OCI-LY3 (cell line): ENCODE results near the gene XIAP.

Experiments used
- H2AFZ ChIP-seq: fragments of 200-600, 300-600 bp; shearing (Covaris generic); 2 replicates; pipeline ENCODE4 v1.6.0; 2014; ENCODE audit warnings: antibody characterized with exemption, low read depth, low read length
- H3K27ac ChIP-seq: fragments of 200-600, 300-600 bp; sonication (generic); 2 replicates; pipeline ENCODE4 v1.5.1; 2014; ENCODE audit warnings: mild to moderate bottlenecking, low read length, moderate library complexity, mixed read lengths
- H3K27me3 ChIP-seq: fragments of 200-600, 300-600 bp; sonication (generic); 2 replicates; pipeline ENCODE4 v1.6.1; 2014; ENCODE audit warnings: low read depth, low read length, mixed read lengths
- H3K36me3 ChIP-seq: fragments of 200-600, 300-600 bp; sonication (generic); replicated peaks from 2 replicates; pipeline ENCODE3; 2014; ENCODE audit warnings: low read depth, low read length, mixed read lengths
- H3K4me1 ChIP-seq: fragments of 300-600, 200-600 bp; sonication (generic); 2 replicates; pipeline ENCODE4 v1.6.1; 2014; ENCODE audit warnings: low read length, mixed read lengths
- H3K4me2 ChIP-seq: fragments of 200-600, 300-600 bp; sonication (generic); 2 replicates; pipeline ENCODE4 v1.6.1; 2014; ENCODE audit warnings: low read length, mixed read lengths
- H3K4me3 ChIP-seq: fragments of 300-600, 200-600 bp; sonication (generic); 2 replicates; pipeline ENCODE4 v1.5.1; 2014; ENCODE audit warnings: antibody characterized with exemption, mild to moderate bottlenecking, low read length, moderate library complexity
- H3K79me2 ChIP-seq: fragments of 300-600, 200-600 bp; shearing (Covaris generic); 2 replicates; pipeline ENCODE4 v1.6.1; 2014; ENCODE audit warnings: mild to moderate bottlenecking, low read length, mixed read lengths
- H3K9ac ChIP-seq: fragments of 300-600, 200-600 bp; shearing (Covaris generic); 2 replicates; pipeline ENCODE4 v1.6.0; 2014; ENCODE audit warnings: mild to moderate bottlenecking, low read length, moderate library complexity
- H3K9me3 ChIP-seq: fragments of 200-600, 300-600 bp; shearing (Covaris generic); 2 replicates; pipeline ENCODE4 v1.6.1; 2014; ENCODE audit warnings: low read length, mixed read lengths; ENCODE audit not compliant: insufficient read depth
- H4K20me1 ChIP-seq: fragments of 200-600, 300-600 bp; sonication (generic); 2 replicates; pipeline ENCODE4 v1.6.1; 2016; ENCODE audit warnings: low read length, mixed read lengths; ENCODE audit not compliant: insufficient read depth
- EZH2phosphoT487 ChIP-seq: fragments of 200-600 bp; shearing (Covaris generic); IDR thresholded peaks from 2 replicates; pipeline ENCODE4 v1.6.1; 2018; ENCODE audit warnings: antibody characterized with exemption, mixed run types, low read depth
- TF ChIP-seq, protein P1 (sequence below): fragments of 200-600, 300-600 bp; sonication (generic); IDR thresholded peaks from 2 replicates; pipeline ENCODE4 v1.5.1; 2014; ENCODE audit warnings: antibody characterized with exemption, low read length, low read depth

XIAP gene

DNA sequence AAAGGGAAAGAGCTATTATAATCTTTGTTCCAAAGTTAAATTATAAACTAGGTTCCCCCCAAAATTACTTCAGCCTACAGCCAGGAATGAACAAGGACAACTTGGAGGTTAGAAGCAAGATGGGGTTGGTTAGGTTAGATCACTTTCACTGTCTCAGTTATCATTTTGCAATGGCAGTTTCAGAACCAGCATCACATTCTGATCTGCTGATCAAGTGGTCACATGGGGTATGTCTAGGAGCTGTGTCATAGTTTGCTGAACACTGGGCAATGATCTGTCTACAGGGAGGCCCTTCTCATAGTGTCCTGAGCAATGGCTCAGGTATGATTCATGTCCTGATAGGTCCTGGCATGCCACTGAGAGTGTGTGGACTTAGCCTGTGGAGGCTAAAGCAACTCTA, 41.6 kb upstream of the XIAP start:
- Histone ChIP-seq H3K9ac (no peak overlapping the region), H3K4me3 (no peak overlapping the region), H3K27ac (no peak overlapping the region), H4K20me1 (no peaks in the 10 kb centered on the region), H3K79me2 (no peaks in the 10 kb centered on the region), H3K36me3 (no peaks in the 10 kb centered on the region), H3K4me1 (no peaks in the 10 kb centered on the region), H3K27me3 (no peaks in the 10 kb centered on the region), H3K9me3 (no peaks in the 10 kb centered on the region), H2AFZ (no peak overlapping the region), H3K4me2 (no peak overlapping the region)
- TF ChIP-seq, protein P1, sequence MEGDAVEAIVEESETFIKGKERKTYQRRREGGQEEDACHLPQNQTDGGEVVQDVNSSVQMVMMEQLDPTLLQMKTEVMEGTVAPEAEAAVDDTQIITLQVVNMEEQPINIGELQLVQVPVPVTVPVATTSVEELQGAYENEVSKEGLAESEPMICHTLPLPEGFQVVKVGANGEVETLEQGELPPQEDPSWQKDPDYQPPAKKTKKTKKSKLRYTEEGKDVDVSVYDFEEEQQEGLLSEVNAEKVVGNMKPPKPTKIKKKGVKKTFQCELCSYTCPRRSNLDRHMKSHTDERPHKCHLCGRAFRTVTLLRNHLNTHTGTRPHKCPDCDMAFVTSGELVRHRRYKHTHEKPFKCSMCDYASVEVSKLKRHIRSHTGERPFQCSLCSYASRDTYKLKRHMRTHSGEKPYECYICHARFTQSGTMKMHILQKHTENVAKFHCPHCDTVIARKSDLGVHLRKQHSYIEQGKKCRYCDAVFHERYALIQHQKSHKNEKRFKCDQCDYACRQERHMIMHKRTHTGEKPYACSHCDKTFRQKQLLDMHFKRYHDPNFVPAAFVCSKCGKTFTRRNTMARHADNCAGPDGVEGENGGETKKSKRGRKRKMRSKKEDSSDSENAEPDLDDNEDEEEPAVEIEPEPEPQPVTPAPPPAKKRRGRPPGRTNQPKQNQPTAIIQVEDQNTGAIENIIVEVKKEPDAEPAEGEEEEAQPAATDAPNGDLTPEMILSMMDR: no peak
- no peak for TF ChIP-seq EZH2phosphoT487

DNA sequence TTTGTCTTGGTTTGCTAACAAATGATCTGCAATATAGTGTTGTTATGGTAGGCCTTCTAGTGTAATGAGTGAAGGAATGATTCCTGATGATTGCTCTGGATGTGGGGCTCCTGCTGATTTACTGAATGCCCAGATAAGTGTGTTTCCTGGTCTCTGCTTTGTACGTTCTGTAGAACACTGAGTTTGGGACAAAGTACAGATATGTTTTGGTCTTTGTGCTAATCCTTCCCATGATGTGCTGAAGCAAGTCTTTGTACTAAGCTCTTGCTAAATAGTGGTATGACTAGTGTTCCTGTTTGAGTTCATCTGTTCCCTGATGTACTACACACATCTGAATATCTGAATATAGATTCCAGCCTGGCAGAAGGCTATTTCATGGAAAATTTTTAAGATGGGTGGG, 36.9 kb upstream of the XIAP start:
- Histone ChIP-seq H3K27me3 (no peaks in the 10 kb centered on the region), H3K9ac (no peak overlapping the region), H3K27ac (no peak overlapping the region), H3K36me3 (no peaks in the 10 kb centered on the region), H3K4me3 (no peak overlapping the region), H3K79me2 (no peaks in the 10 kb centered on the region), H2AFZ (no peak overlapping the region), H3K4me2 (no peak overlapping the region), H3K9me3 (no peaks in the 10 kb centered on the region), H3K4me1 (no peaks in the 10 kb centered on the region), H4K20me1 (no peaks in the 10 kb centered on the region)
- no peak for TF ChIP-seq EZH2phosphoT487
- TF ChIP-seq, protein P1: no peak

DNA sequence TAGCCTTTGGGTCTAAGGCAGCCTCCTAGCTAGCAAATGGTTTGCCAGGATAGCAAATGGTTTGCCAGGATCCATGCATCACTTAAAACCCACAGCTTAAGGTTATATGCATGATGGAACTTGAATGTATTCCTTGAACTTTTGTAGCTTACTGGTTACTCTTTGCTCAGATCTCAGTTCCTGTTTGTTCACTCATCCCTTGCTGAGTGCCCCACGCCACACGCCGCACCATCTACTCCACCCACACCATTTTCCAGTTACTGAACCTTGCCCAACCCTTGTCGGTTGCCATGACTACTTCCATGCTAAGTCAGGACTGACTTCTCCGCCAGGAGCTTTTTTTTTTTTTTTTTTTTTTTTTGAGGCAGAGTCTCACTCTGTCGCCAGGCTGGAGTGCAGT, 29.5 kb upstream of the XIAP start:
- Histone ChIP-seq H3K27me3 (peaks cover 16% of the 10 kb centered on the region), H3K4me3 (peak overlapping the region; percentile 48), H3K4me1 (peaks cover 7% of the 10 kb centered on the region), H4K20me1 (no peaks in the 10 kb centered on the region), H3K9ac (no peak overlapping the region), H3K9me3 (no peaks in the 10 kb centered on the region), H3K79me2 (no peaks in the 10 kb centered on the region), H3K4me2 (peak overlapping the region; percentile 80), H3K27ac (no peak overlapping the region), H2AFZ (no peak overlapping the region), H3K36me3 (no peaks in the 10 kb centered on the region)
- no peak for TF ChIP-seq EZH2phosphoT487
- TF ChIP-seq, protein P1: no peak

DNA sequence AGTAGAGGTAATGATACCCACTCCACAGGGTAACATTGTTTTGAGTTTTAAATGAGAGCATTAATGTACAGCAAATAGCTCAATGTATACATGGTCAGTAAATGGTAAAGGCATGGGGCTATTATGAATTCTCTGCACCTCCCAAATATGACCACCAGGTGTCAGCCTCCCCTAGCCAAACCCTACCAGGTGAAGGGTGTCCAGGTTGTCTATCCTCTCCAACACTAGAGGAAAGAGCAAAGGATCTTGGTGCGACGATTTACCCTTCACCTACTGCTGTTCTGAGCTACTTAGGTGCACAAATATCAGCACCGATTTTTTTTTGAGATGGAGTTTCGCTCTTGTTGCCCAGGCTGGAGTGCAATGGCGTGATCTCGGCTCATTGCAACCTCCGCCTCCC, 26.5 kb upstream of the XIAP start:
- Histone ChIP-seq H3K79me2 (no peaks in the 10 kb centered on the region), H3K4me3 (no peak overlapping the region), H3K27ac (no peak overlapping the region), H4K20me1 (no peaks in the 10 kb centered on the region), H3K9ac (no peak overlapping the region), H3K4me1 (peaks cover 7% of the 10 kb centered on the region), H3K4me2 (peak overlapping the region; percentile 54), H3K36me3 (no peaks in the 10 kb centered on the region), H3K27me3 (peaks cover 16% of the 10 kb centered on the region), H2AFZ (no peak overlapping the region), H3K9me3 (no peaks in the 10 kb centered on the region)
- TF ChIP-seq EZH2phosphoT487: no peak
- TF ChIP-seq, protein P1: peak; percentile 71
